T-helper 1 cell (primary cell): ENCODE measurements around the gene PBX4.
"Not testable (repeated sequence)": the region's sequence is repeated elsewhere in the genome, so short reads cannot be mapped to it uniquely, and the experiment has no call there.

Source experiments
- DNase-seq, 5 donors: peaks; one replicate each; pipeline ENCODE4 v3.0.0-alpha.2; 2012 to 2020
- total RNA-seq, 4 donors: gene quantifications; one replicate each; lab custom pipeline; 2026; lab: John Stamatoyannopoulos, UW

PBX4 gene
- total RNA-seq, result 25.7 to 35.9 (median 30.0) reads per million in 4 donors

- peak; percentile 98 to 100 (median 99) for DNase-seq
These were observed at the start of gene PBX4 for GRCh38 chr19:19618219-19619051. Gene PBX4, minus strand, starts transcription at chr19:19618687. Its CDS starts 58 bp downstream, at chr19:19618629.

GRCh38 chr19:19665420-19665948, 47.0 kb upstream of the PBX4 start:
- not testable (repeated sequence) for DNase-seq

GRCh38 chr19:19663256-19664120, 45.0 kb upstream of the PBX4 start, which contains the start of gene ATP13A1:
Gene ATP13A1, minus strand, starts transcription at chr19:19663676. Its CDS starts 10 bp downstream, at chr19:19663666.
- DNase-seq, result peak; percentile 91 to 98 (median 92)

GRCh38 chr19:19662871-19663255, 44.4 kb upstream of the PBX4 start:
- DNase-seq, result no peak

- DNase-seq, result no peak
These were observed 43.9 kb upstream of the PBX4 start for GRCh38 chr19:19662344-19662743.

GRCh38 chr19:19661675-19662251, 43.3 kb upstream of the PBX4 start:
- peak in 3 of 5 donors; percentile 46 to 87 (median 50) for DNase-seq

GRCh38 chr19:19661141-19661674, 42.7 kb upstream of the PBX4 start:
- DNase-seq, result no peak

GRCh38 chr19:19659646-19660245, 41.3 kb upstream of the PBX4 start:
- DNase-seq, result no peak

- DNase-seq, result no peak
These were observed 38.9 kb upstream of the PBX4 start for GRCh38 chr19:19657397-19657783.

GRCh38 chr19:19656451-19657396, 38.2 kb upstream of the PBX4 start:
- DNase-seq, result no peak

- DNase-seq, result no peak
These were observed 37.3 kb upstream of the PBX4 start for GRCh38 chr19:19655641-19656343.

GRCh38 chr19:19655051-19655594, 36.6 kb upstream of the PBX4 start:
- no peak for DNase-seq

- no peak for DNase-seq
These were observed 36.0 kb upstream of the PBX4 start for GRCh38 chr19:19654441-19654840.

GRCh38 chr19:19653597-19654147, 35.2 kb upstream of the PBX4 start:
- DNase-seq, result no peak

- DNase-seq, result no peak
These were observed 34.2 kb upstream of the PBX4 start for GRCh38 chr19:19652482-19653295.

- no peak for DNase-seq
These were observed 32.6 kb upstream of the PBX4 start for GRCh38 chr19:19651076-19651475.

- DNase-seq, result no peak
These were observed 31.8 kb upstream of the PBX4 start for GRCh38 chr19:19650331-19650730.

GRCh38 chr19:19649580-19649995, 31.1 kb upstream of the PBX4 start:
- DNase-seq, result no peak

GRCh38 chr19:19649155-19649554, 30.7 kb upstream of the PBX4 start:
- no peak for DNase-seq
